K562 treated with DMSO at 1 percent for 24 hours (cell line): ENCODE measurements around the gene CAPZA1. TPM values are rescaled to one million over a fixed set of nuclear protein-coding genes. Genes with fewer than 3 reads are reported as not detected.

ENCODE experiments used
- total RNA-seq: library from RNA; unstranded; fragments of 300-600 nt; gene quantifications from 2 replicates; pipeline ENCODE4 v1.2.3, GENCODE V29; 2022; ENCODE audit warnings: low read depth; ENCODE audit not compliant: insufficient read depth

Gene CAPZA1
- 86.7 and 101 TPM in 2 replicates for total RNA-seq

GRCh38 chr1:112619518-112620376 lies at the start of gene CAPZA1:
Gene CAPZA1 (plus strand): TSS chr1:112619832. CDS start chr1:112619845, 13 bp downstream.

GRCh38 chr1:112618721-112619517 lies 713 bp upstream of the CAPZA1 start, which contains the start of gene ST7L:
Gene ST7L (minus strand): TSS chr1:112619141. CDS start chr1:112619113, 28 bp downstream.

GRCh38 chr1:112674440-112674985 lies 54.9 kb downstream of the CAPZA1 start, which contains the start of gene MOV10:
Gene MOV10 (plus strand): TSS chr1:112674659. CDS start chr1:112674913, 254 bp downstream.

GRCh38 chr1:112706505-112707220 lies 87.0 kb downstream of the CAPZA1 start, which contains the start of gene RHOC:
Gene RHOC (minus strand): TSS chr1:112707127. CDS start chr1:112703799, 3,328 bp downstream.

GRCh38 chr1:112715264-112716053 lies 95.8 kb downstream of the CAPZA1 start, which contains the start of gene PPM1J:
Gene PPM1J (minus strand): TSS chr1:112715332. CDS start chr1:112715301, 31 bp downstream.

Other genes starting within 250 kb of the CAPZA1 start
- 1.2 and 2.2 TPM in 2 replicates for gene CTTNBP2NL, start 223.6 kb upstream of the CAPZA1 start, total RNA-seq
- 0.12 and 0.22 TPM in 2 replicates for gene WNT2B, start 110.9 kb upstream of the CAPZA1 start, total RNA-seq
- gene ST7L, start 691 bp upstream of the CAPZA1 start, total RNA-seq: 10.1 and 10.6 TPM in 2 replicates
- 133 and 138 TPM in 2 replicates for gene MOV10, start 54.8 kb downstream of the CAPZA1 start, total RNA-seq
- gene RHOC, start 87.3 kb downstream of the CAPZA1 start, total RNA-seq: 342 and 343 TPM in 2 replicates
- 1.3 and 2.4 TPM in 2 replicates for gene PPM1J, start 95.5 kb downstream of the CAPZA1 start, total RNA-seq